SK-N-SH (cell line): ENCODE data around the gene SLC7A6OS.

Experiments
- CHD2 ChIP-seq: fragments of 150-350 bp; IDR thresholded peaks from 2 replicates; pipeline ENCODE4 v1.6.1; 2018; ENCODE audit warnings: low read length; ENCODE audit not compliant: partially characterized antibody
- CTCF ChIP-seq: fragments of 200-600 bp; sonication (generic); IDR thresholded peaks from 2 replicates; pipeline ENCODE4 v1.6.1; 2017; ENCODE audit warnings: antibody characterized with exemption, mild to moderate bottlenecking, moderate library complexity
- EP300 ChIP-seq, 2 experiments: IDR thresholded peaks; 2 replicates each; pipeline versions ENCODE4 v1.4.0 to v1.6.1; 2012; ENCODE audit warnings: borderline replicate concordance in 1 of 2, low read depth in 1 of 2, low read length in 1 of 2
- GATA2 ChIP-seq: sonication (generic); formaldehyde crosslinking; IDR thresholded peaks from 2 replicates; pipeline ENCODE4 v1.5.0; 2020; ENCODE audit warnings: mild to moderate bottlenecking, missing genetic modification reagents
- JUND ChIP-seq: IDR thresholded peaks from 2 replicates; pipeline ENCODE4 v1.4.0; 2012
- MAX ChIP-seq: IDR thresholded peaks from 2 replicates; pipeline ENCODE4 v1.4.0; 2012; ENCODE audit warnings: low read depth
- POLR2AphosphoS5 ChIP-seq: IDR thresholded peaks from 2 replicates; pipeline ENCODE4 v1.6.1; 2012; ENCODE audit warnings: low read depth, low read length
- RAD21 ChIP-seq: IDR thresholded peaks from 2 replicates; pipeline ENCODE4 v1.6.1; 2012; ENCODE audit warnings: mild to moderate bottlenecking, low read length
- REST ChIP-seq: IDR thresholded peaks from 2 replicates; pipeline ENCODE4 v1.6.1; 2012; ENCODE audit warnings: mild to moderate bottlenecking, low read depth, low read length, moderate library complexity
- SIN3A ChIP-seq: IDR thresholded peaks from 2 replicates; pipeline ENCODE4 v1.6.1; 2012; ENCODE audit warnings: low read depth, mild to moderate bottlenecking, low read length, moderate library complexity, borderline replicate concordance
- TAF1 ChIP-seq: IDR thresholded peaks from 2 replicates; pipeline ENCODE4 v1.6.1; 2012; ENCODE audit warnings: low read depth, mild to moderate bottlenecking, low read length, moderate library complexity, borderline replicate concordance
- TCF12 ChIP-seq: IDR thresholded peaks from 2 replicates; pipeline ENCODE4 v1.4.0; 2012
- TEAD4 ChIP-seq: IDR thresholded peaks from 2 replicates; pipeline ENCODE4 v1.4.0; 2012; ENCODE audit warnings: mild to moderate bottlenecking, borderline replicate concordance; ENCODE audit not compliant: insufficient read depth
- YY1 ChIP-seq: IDR thresholded peaks from 2 replicates; pipeline ENCODE4 v1.4.0; 2012; ENCODE audit warnings: low read depth, mild to moderate bottlenecking

- TF ChIP-seq JUND (no peak), POLR2AphosphoS5 (no peak), EP300 (IDR thresholded peaks at IDR 0.05; ENCODE audit: borderline replicate concordance in 1 of 2, low read depth in 1 of 2, low read length in 1 of 2) (no peak), REST (no peak), YY1 (no peak), SIN3A (no peak; the same call in 1 of the 2 replicates), CTCF (no peak), TCF12 (no peak), TEAD4 (no peak), MAX (no peak), TAF1 (no peak), RAD21 (no peak), GATA2 (no peak), CHD2 (no peak)
These were observed 341 bp downstream of the SLC7A6OS start for GRCh38 chr16:68310437-68310773.
